H1 (cell line): ENCODE results near the gene ARMC6. TPM values are rescaled to one million over a fixed set of nuclear protein-coding genes. Genes with fewer than 3 reads are reported as not detected.
A peak's percentile ranks its signal among the peaks of the same experiment; 100 is the strongest.

Experiments used
- CTCF ChIA-PET: fragments of 300-600 bp; sonication (Branson Sonifier 250); formaldehyde crosslinking; loops from one replicate; lab custom pipeline; 2021; ENCODE audit not compliant: partially characterized antibody; lab: Charles Lee
- POLR2A ChIA-PET: fragments of 300-600 bp; sonication (Branson Sonifier 250); formaldehyde crosslinking; loops from one replicate; lab custom pipeline; 2021; ENCODE audit warnings: inconsistent platforms; ENCODE audit not compliant: partially characterized antibody; lab: Charles Lee
- DNase-seq, 2 experiments: peaks; one replicate each; pipeline versions ENCODE4 v3.0.0 to v3.0.0-alpha.2; 2010 to 2022; ENCODE audit warnings: low spot score in 2 of 2, low read depth in 1 of 2, mixed read lengths in 1 of 2
- FAIRE-seq: peaks from 2 replicates; lab custom pipeline; 2011; peaks lifted over from hg19 to GRCh38; lab: Jason Lieb, UNC
- H2AFZ ChIP-seq: 2 replicates; pipeline ENCODE4 v1.8.1; 2012; ENCODE audit warnings: low read length, inconsistent platforms
- H2AK5ac ChIP-seq: 2 replicates; pipeline ENCODE4 v1.6.1; 2013; ENCODE audit warnings: low read depth, low read length
- H2BK120ac ChIP-seq: replicated peaks from 2 replicates; pipeline ENCODE3; 2013; ENCODE audit warnings: low read depth, low read length, inconsistent platforms
- H2BK12ac ChIP-seq: 2 replicates; pipeline ENCODE4 v1.6.1; 2013; ENCODE audit warnings: low read depth, low read length
- H2BK15ac ChIP-seq: 2 replicates; pipeline ENCODE4 v1.6.1; 2013; ENCODE audit warnings: low read length
- H2BK20ac ChIP-seq: 2 replicates; pipeline ENCODE4 v1.6.1; 2013; ENCODE audit warnings: low read length
- H2BK5ac ChIP-seq: 2 replicates; pipeline ENCODE4 v1.6.1; 2013; ENCODE audit warnings: low read depth, low read length
- H3K14ac ChIP-seq: 2 replicates; pipeline ENCODE4 v1.6.1; 2013; ENCODE audit warnings: inconsistent platforms; ENCODE audit not compliant: insufficient read length
- H3K18ac ChIP-seq: 2 replicates; pipeline ENCODE4 v1.6.1; 2013; ENCODE audit warnings: low read length; ENCODE audit errors: extremely low read depth
- H3K23ac ChIP-seq: 2 replicates; pipeline ENCODE4 v1.6.1; 2013; ENCODE audit warnings: inconsistent platforms; ENCODE audit not compliant: insufficient read length
- H3K23me2 ChIP-seq: 2 replicates; pipeline ENCODE4 v1.6.1; 2013; ENCODE audit warnings: low read depth, low read length
- H3K27ac ChIP-seq: 2 replicates; pipeline ENCODE4 v1.6.1; 2011; ENCODE audit warnings: low read depth, low read length, inconsistent platforms
- H3K27me3 ChIP-seq, 4 experiments: replicated peaks in 1 of 4; 1 replicate in 1 of 4; 2 replicates in 3 of 4; pipeline versions ENCODE4 v1.6.1 to v1.8.1; 2011 to 2013; ENCODE audit warnings: low read length in 3 of 4, mild to moderate bottlenecking in 3 of 4, inconsistent platforms in 2 of 4, mixed read lengths in 2 of 4, moderate library complexity in 1 of 4; ENCODE audit not compliant: control insufficient read depth in 3 of 4, insufficient read depth in 3 of 4; ENCODE audit errors: extremely low read depth in 1 of 4
- H3K36me3 ChIP-seq, 4 experiments: 2 replicates each; pipeline versions ENCODE4 v1.6.1 to v1.8.1; 2011 to 2013; ENCODE audit warnings: mild to moderate bottlenecking in 4 of 4, low read length in 3 of 4, moderate library complexity in 2 of 4, control low read depth in 1 of 4, inconsistent platforms in 1 of 4; ENCODE audit not compliant: insufficient read depth in 4 of 4, control insufficient read depth in 2 of 4
- H3K4ac ChIP-seq: replicated peaks from 2 replicates; pipeline ENCODE3; 2013; ENCODE audit warnings: low read length, low read depth, mixed read lengths, inconsistent platforms; ENCODE audit not compliant: insufficient read length
- H3K4me1 ChIP-seq, 4 experiments: replicated peaks in 1 of 4; 1 replicate in 1 of 4; 2 replicates in 3 of 4; pipeline versions ENCODE4 v1.6.1 to v1.8.1; 2011 to 2013; ENCODE audit warnings: low read length in 3 of 4, inconsistent platforms in 2 of 4, mixed read lengths in 1 of 4; ENCODE audit not compliant: insufficient read depth in 4 of 4, control insufficient read depth in 3 of 4
- H3K4me2 ChIP-seq, 2 experiments: 2 replicates each; pipeline versions ENCODE4 v1.6.1 to v1.8.1; 2011 to 2013; ENCODE audit warnings: low read depth in 2 of 2, low read length in 2 of 2, control low read depth in 1 of 2, inconsistent platforms in 1 of 2, mild to moderate bottlenecking in 1 of 2; ENCODE audit not compliant: insufficient read depth in 1 of 2
- H3K4me3 ChIP-seq, 4 experiments: fragments of 200-600, 300-600 bp in 1 of 4; sonication (generic), shearing (Covaris generic), sonication (Bioruptor Twin) in 1 of 4; 2 replicates each; pipeline versions ENCODE4 v1.5.1 to v1.8.1; 2011 to 2016; ENCODE audit warnings: low read length in 4 of 4, low read depth in 3 of 4, control low read depth in 2 of 4, inconsistent platforms in 2 of 4, mild to moderate bottlenecking in 2 of 4, mixed read lengths in 1 of 4, moderate library complexity in 1 of 4; ENCODE audit not compliant: insufficient read depth in 2 of 4; ENCODE audit errors: extremely low read depth in 1 of 4
- H3K56ac ChIP-seq: replicated peaks from 2 replicates; pipeline ENCODE3; 2013; ENCODE audit warnings: low read depth, mild to moderate bottlenecking, mixed read lengths, low read length, inconsistent platforms; ENCODE audit not compliant: insufficient read length
- H3K79me1 ChIP-seq: 2 replicates; pipeline ENCODE4 v1.6.1; 2013; ENCODE audit warnings: low read depth, low read length, control low read depth
- H3K79me2 ChIP-seq, 2 experiments: 2 replicates each; pipeline versions ENCODE4 v1.6.1 to v1.8.1; 2012 to 2013; ENCODE audit warnings: low read length in 2 of 2, mild to moderate bottlenecking in 2 of 2, inconsistent platforms in 1 of 2; ENCODE audit not compliant: insufficient read depth in 2 of 2, control insufficient read depth in 1 of 2
- H3K9ac ChIP-seq, 4 experiments: replicated peaks in 1 of 4; 1 replicate in 1 of 4; 2 replicates in 3 of 4; pipeline versions ENCODE4 v1.6.1 to v1.8.1; 2011 to 2013; ENCODE audit warnings: low read depth in 3 of 4, low read length in 3 of 4, control low read depth in 2 of 4, mild to moderate bottlenecking in 2 of 4, moderate library complexity in 2 of 4, inconsistent platforms in 1 of 4; ENCODE audit errors: extremely low read depth in 1 of 4
- H3K9me3 ChIP-seq, 2 experiments: 2 replicates each; pipeline versions ENCODE4 v1.6.1 to v1.8.1; 2012 to 2013; ENCODE audit warnings: mild to moderate bottlenecking in 2 of 2, moderate library complexity in 2 of 2, control low read depth in 1 of 2, inconsistent platforms in 1 of 2, low read depth in 1 of 2, low read length in 1 of 2, mixed read lengths in 1 of 2; ENCODE audit not compliant: insufficient read depth in 2 of 2
- H4K20me1 ChIP-seq, 2 experiments: replicated peaks in 1 of 2; 2 replicates each; pipeline versions ENCODE3 to v1.8.1; 2011 to 2013; ENCODE audit warnings: inconsistent platforms in 2 of 2, low read length in 2 of 2, mild to moderate bottlenecking in 1 of 2; ENCODE audit not compliant: insufficient read depth in 2 of 2, control insufficient read depth in 1 of 2
- H4K5ac ChIP-seq: 2 replicates; pipeline ENCODE4 v1.6.1; 2013; ENCODE audit warnings: low read length, low read depth, mixed read lengths, inconsistent platforms; ENCODE audit not compliant: insufficient read length
- H4K8ac ChIP-seq: 2 replicates; pipeline ENCODE4 v1.8.0; 2013; ENCODE audit warnings: mild to moderate bottlenecking, moderate library complexity, low read length, inconsistent platforms; ENCODE audit not compliant: insufficient read depth; ENCODE audit errors: extremely low read depth
- H4K91ac ChIP-seq: replicated peaks from 2 replicates; pipeline ENCODE3; 2013; ENCODE audit warnings: low read length, mixed read lengths, inconsistent platforms; ENCODE audit not compliant: insufficient read length
- CTCF ChIP-seq, 3 experiments: IDR thresholded peaks; 1 replicate in 2 of 3; 2 replicates in 1 of 3; pipeline versions ENCODE4 v1.5.1 to v1.6.1; 2011; ENCODE audit warnings: low read length in 3 of 3, mild to moderate bottlenecking in 3 of 3, inconsistent platforms in 2 of 3, low read depth in 1 of 3, moderate library complexity in 1 of 3; ENCODE audit not compliant: insufficient read depth in 1 of 3; ENCODE audit errors: control extremely low read depth in 1 of 3
- ZNF274 ChIP-seq: IDR thresholded peaks from 2 replicates; pipeline ENCODE4 v1.7.0; 2012; ENCODE audit warnings: low read length, borderline replicate concordance; ENCODE audit errors: extremely low read depth
- WGBS, 2 experiments: shearing (Covaris generic) in 1 of 2; methylation state at CpG; one replicate each; pipeline versions ENCODE4 v1.1.6 to v1.1.7; 2013 to 2015; ENCODE audit warnings: low lambda C conversion rate in 2 of 2, mixed read lengths in 2 of 2, inconsistent platforms in 1 of 2, low coverage in 1 of 2, missing lambda C conversion rate in 1 of 2; ENCODE audit not compliant: insufficient replicate concordance in 2 of 2, insufficient coverage in 1 of 2, insufficient read length in 1 of 2; ENCODE audit errors: extremely low coverage in 1 of 2, missing lambda C conversion rate in 1 of 2; 5-methylcytosine and 5-hydroxymethylcytosine counted together
- polyA plus RNA-seq, 7 experiments: library from polyadenylated mRNA; depleted of rRNA in 3 of 7; stranded (reverse) in 5 of 7; unstranded in 2 of 7; fragments of >200 nt in 5 of 7; fragments of 200-250 nt in 2 of 7; gene quantifications; 1 replicate in 5 of 7; 2 replicates in 1 of 7; 4 replicates in 1 of 7; pipeline versions ENCODE4 v1.2.1 to v1.2.3, GENCODE V29; 2011 to 2013; ENCODE audit warnings: missing spikeins in 2 of 7, mixed read lengths in 2 of 7
- total RNA-seq: library from RNA; stranded (reverse); fragmentation: NEBNext Ultra II Directional; extraction: Animal tissue kit (Norgen Biotek cat#: 25700); gene quantifications from 2 replicates; pipeline ENCODE4 v1.2.1, GENCODE V29; 2021

ARMC6 gene
- total and polyA plus RNA-seq, 2 of the 8 experiments (the other 6 are each of a cell fraction or from before 2014, with no cell fraction given) = 67.1 to 68.3 TPM

- Histone ChIP-seq H2AFZ (no peak overlapping the region), H2BK12ac (no peak overlapping the region)
- TF ChIP-seq ZNF274 (no peak), CTCF (IDR thresholded peaks at IDR 0.05; ENCODE audit: control extremely low read depth in 1 of 3, insufficient read depth in 1 of 3, low read depth in 1 of 3, low read length in 3 of 3) (peak in 1 of 3 experiments; percentile 24; a peak in 1 of 4 replicates)
- TF ChIP-seq, all 59 proteins: peak for 1
- no peak overlapping the region for H3K9ac ChIP-seq
- H3K23ac ChIP-seq = no peak overlapping the region
- no peak overlapping the region for H3K18ac ChIP-seq
- no peak overlapping the region for H3K56ac ChIP-seq
- whole genome bisulfite sequencing, 2 experiments = 87% methylated on average over 10 of the region's 10 CpGs; no CpG with 5 or more reads in 1 of the 2 experiments
- no peak overlapping the region for H3K27ac ChIP-seq
- H4K20me1 ChIP-seq = peaks cover 10 to 21% of the 10 kb centered on the region in 2 experiments
- ChIA-PET CTCF (interaction anchor here (0.5 to 1.8 kb wide), 4 partner anchors 16 to 117 kb away, joined by 3 to 6 read pairs (median 4); no protein-coding TSS in a partner anchor), POLR2A (no interaction called here)
- H4K8ac ChIP-seq = no peak overlapping the region; the same call in 1 of the 2 replicates
- H3K36me3 ChIP-seq = peaks cover 39 to 77% (median 57%) of the 10 kb centered on the region in 4 experiments
- H2BK15ac ChIP-seq = no peak overlapping the region
- peaks cover 0 to 22% of the 10 kb centered on the region in 2 experiments; a peak in 2 of 4 replicates for H3K79me2 ChIP-seq
- no peak overlapping the region for H3K4me3 ChIP-seq
- H2AK5ac ChIP-seq = no peak overlapping the region
- H3K14ac ChIP-seq = no peak overlapping the region
- no peak for FAIRE-seq
- no peak overlapping the region for H2BK5ac ChIP-seq
- H2BK120ac ChIP-seq = no peak overlapping the region
- peaks cover 9% of the 10 kb centered on the region; the same call in 1 of the 2 replicates for H3K79me1 ChIP-seq
- no peaks in the 10 kb centered on the region for H3K23me2 ChIP-seq
- H2BK20ac ChIP-seq = no peak overlapping the region
- H3K9me3 ChIP-seq = no peaks in the 10 kb centered on the region
- H4K91ac ChIP-seq = no peak overlapping the region
- no peak overlapping the region for H4K5ac ChIP-seq
- H3K4me1 ChIP-seq = no peaks in the 10 kb centered on the region
- DNase-seq = no peak
- H3K4me2 ChIP-seq = no peak overlapping the region
- H3K27me3 ChIP-seq = no peaks in the 10 kb centered on the region
- no peak overlapping the region for H3K4ac ChIP-seq
These were observed 7.0 kb upstream of the ARMC6 start for GRCh38 chr19:19026299-19026971.
